Mesendoderm (in vitro differentiated cells): Measurements from ENCODE around the gene RPS6KA2.

Source experiments
- DNase-seq: peaks from one replicate; pipeline ENCODE4 v3.0.0; 2013
- H2AK5ac ChIP-seq: 2 replicates; pipeline ENCODE4 v1.6.1; 2013; ENCODE audit warnings: low read length, inconsistent platforms
- H2BK120ac ChIP-seq: 2 replicates; pipeline ENCODE4 v1.6.1; 2013; ENCODE audit warnings: low read depth, mild to moderate bottlenecking, low read length, moderate library complexity, mixed read lengths
- H2BK15ac ChIP-seq: replicated peaks from 2 replicates; pipeline ENCODE4 v1.6.1; 2013; ENCODE audit warnings: low read depth, mild to moderate bottlenecking, moderate library complexity
- H2BK5ac ChIP-seq: 2 replicates; pipeline ENCODE4 v1.6.1; 2013; ENCODE audit warnings: low read length, inconsistent platforms
- H3K18ac ChIP-seq: 2 replicates; pipeline ENCODE4 v1.6.1; 2013; ENCODE audit warnings: mild to moderate bottlenecking, low read length, mixed read lengths
- H3K23ac ChIP-seq: one replicate; pipeline ENCODE4 v1.6.1; 2013; ENCODE audit warnings: low read length
- H3K27ac ChIP-seq: 2 replicates; pipeline ENCODE4 v1.5.1; 2013; ENCODE audit warnings: low read depth, mild to moderate bottlenecking, inconsistent platforms, low read length, moderate library complexity
- H3K27me3 ChIP-seq: 2 replicates; pipeline ENCODE4 v1.6.1; 2013; ENCODE audit warnings: low read length, control low read depth, mild to moderate bottlenecking, inconsistent platforms; ENCODE audit not compliant: insufficient read depth, poor library complexity
- H3K36me3 ChIP-seq: 2 replicates; pipeline ENCODE4 v1.6.1; 2013; ENCODE audit warnings: low read length, inconsistent platforms; ENCODE audit not compliant: control insufficient read depth, insufficient read depth
- H3K4ac ChIP-seq: one replicate; pipeline ENCODE4 v1.6.1; 2013; ENCODE audit warnings: low read depth, mild to moderate bottlenecking, low read length, moderate library complexity
- H3K4me1 ChIP-seq: 2 replicates; pipeline ENCODE4 v1.6.1; 2013; ENCODE audit warnings: low read depth, low read length, inconsistent platforms; ENCODE audit not compliant: control insufficient read depth
- H3K4me2 ChIP-seq: 2 replicates; pipeline ENCODE4 v1.6.1; 2013; ENCODE audit warnings: low read length
- H3K4me3 ChIP-seq: 2 replicates; pipeline ENCODE4 v1.5.1; 2013; ENCODE audit warnings: mild to moderate bottlenecking, low read length
- H3K56ac ChIP-seq: one replicate; pipeline ENCODE4 v1.6.1; 2013; ENCODE audit warnings: low read length
- H3K79me1 ChIP-seq: 2 replicates; pipeline ENCODE4 v1.6.1; 2013; ENCODE audit warnings: low read length, inconsistent platforms
- H3K79me2 ChIP-seq: 2 replicates; pipeline ENCODE4 v1.6.1; 2013; ENCODE audit warnings: mild to moderate bottlenecking, low read length; ENCODE audit not compliant: control insufficient read depth, insufficient read depth
- H3K9ac ChIP-seq: 2 replicates; pipeline ENCODE4 v1.6.1; 2013; ENCODE audit warnings: low read length, inconsistent platforms
- H4K5ac ChIP-seq: one replicate; pipeline ENCODE4 v1.6.1; 2013; ENCODE audit warnings: low read length
- H4K8ac ChIP-seq: one replicate; pipeline ENCODE4 v1.6.1; 2013; ENCODE audit warnings: low read depth, mild to moderate bottlenecking, control low read depth, low read length, moderate library complexity
- WGBS: extraction: QIAGEN DNeasy Blood & Tissue Kit; methylation state at CpG from one replicate; pipeline ENCODE4 v1.1.7; 2013; ENCODE audit warnings: low lambda C conversion rate, missing lambda C conversion rate; ENCODE audit not compliant: insufficient coverage; ENCODE audit errors: extremely low coverage; 5-methylcytosine and 5-hydroxymethylcytosine counted together

Gene RPS6KA2

DNA sequence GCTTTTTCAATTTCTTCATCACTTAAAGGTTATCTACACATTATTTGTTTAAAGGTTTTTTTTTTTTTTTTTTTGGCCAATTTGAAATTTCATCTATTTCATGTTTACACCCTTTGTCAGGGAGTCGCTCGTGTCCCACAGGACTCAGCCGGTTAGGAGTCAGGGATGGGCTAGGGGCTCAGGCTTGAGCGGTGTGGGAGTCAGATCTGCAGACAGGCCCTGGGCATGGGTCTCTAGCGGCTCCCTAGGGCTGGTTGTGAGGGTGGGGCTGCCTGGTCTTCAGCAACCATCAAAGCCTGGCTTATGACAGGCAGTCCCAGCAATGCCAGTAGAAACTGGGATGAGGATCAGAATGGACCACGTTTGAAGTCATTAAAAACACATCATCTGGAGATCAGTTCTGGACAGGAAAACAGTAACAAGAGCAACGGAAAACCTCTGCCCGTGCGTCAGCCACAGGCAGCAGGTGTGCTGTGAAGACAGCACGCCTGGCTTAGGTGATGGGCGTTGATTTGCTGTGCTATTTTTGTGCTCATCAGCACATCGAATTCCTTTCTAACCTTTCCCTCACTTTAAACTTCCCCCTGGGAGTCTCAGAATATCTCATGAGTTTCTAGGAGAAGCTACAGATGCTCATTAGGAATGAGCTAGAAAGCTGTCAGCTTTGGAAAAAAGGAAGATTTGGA is 153.0 kb downstream of the RPS6KA2 start:
- Histone ChIP-seq H2BK15ac (no peak overlapping the region), H2AK5ac (no peak overlapping the region), H2BK120ac (no peak overlapping the region), H4K5ac (no peak overlapping the region), H3K18ac (no peak overlapping the region), H3K4me2 (no peak overlapping the region), H3K56ac (no peak overlapping the region), H3K4ac (no peak overlapping the region), H3K79me1 (no peaks in the 10 kb centered on the region), H3K27me3 (no peaks in the 10 kb centered on the region), H3K79me2 (no peaks in the 10 kb centered on the region), H3K4me3 (no peak overlapping the region), H2BK5ac (no peak overlapping the region), H3K36me3 (no peaks in the 10 kb centered on the region), H3K23ac (no peak overlapping the region), H4K8ac (no peak overlapping the region), H3K27ac (no peak overlapping the region), H3K4me1 (no peaks in the 10 kb centered on the region), H3K9ac (no peak overlapping the region)
- DNase-seq = no peak
- WGBS = no CpG with 5 or more reads among the region's 12 CpGs

DNA sequence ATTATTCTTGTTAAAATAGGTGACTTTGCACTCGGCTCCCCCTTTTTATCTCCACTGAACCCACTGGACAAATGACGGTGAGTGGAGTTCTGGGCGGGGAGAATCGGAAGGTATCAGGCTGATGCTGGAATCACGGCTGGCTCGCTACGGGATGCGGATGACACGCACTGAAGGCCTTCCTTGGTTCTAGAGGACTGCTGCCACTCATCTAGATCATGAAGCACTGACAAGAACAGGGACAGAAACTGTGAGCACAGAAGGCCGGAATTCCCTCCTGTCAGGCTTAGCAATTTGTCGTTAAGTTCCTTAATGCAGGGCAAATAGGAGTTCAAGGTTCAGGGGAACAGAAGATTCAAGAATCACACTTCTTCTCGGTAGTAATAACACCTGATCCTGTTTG is 154.4 kb downstream of the RPS6KA2 start:
- H2BK15ac ChIP-seq = no peak overlapping the region
- no peaks in the 10 kb centered on the region for H3K79me2 ChIP-seq
- no peak overlapping the region for H2BK120ac ChIP-seq
- no peak for DNase-seq
- no peaks in the 10 kb centered on the region for H3K36me3 ChIP-seq
- no peaks in the 10 kb centered on the region for H3K27me3 ChIP-seq
- no peak overlapping the region for H4K8ac ChIP-seq
- no peak overlapping the region for H3K18ac ChIP-seq
- WGBS = no CpG with 5 or more reads among the region's 12 CpGs
- no peak overlapping the region for H3K4me2 ChIP-seq
- no peak overlapping the region for H3K27ac ChIP-seq
- H3K23ac ChIP-seq = no peak overlapping the region
- H4K5ac ChIP-seq = no peak overlapping the region
- no peak overlapping the region for H3K4ac ChIP-seq
- H3K4me3 ChIP-seq = no peak overlapping the region
- H2BK5ac ChIP-seq = no peak overlapping the region
- no peak overlapping the region for H2AK5ac ChIP-seq
- no peaks in the 10 kb centered on the region for H3K4me1 ChIP-seq
- H3K79me1 ChIP-seq = no peaks in the 10 kb centered on the region
- H3K56ac ChIP-seq = no peak overlapping the region
- H3K9ac ChIP-seq = no peak overlapping the region

DNA sequence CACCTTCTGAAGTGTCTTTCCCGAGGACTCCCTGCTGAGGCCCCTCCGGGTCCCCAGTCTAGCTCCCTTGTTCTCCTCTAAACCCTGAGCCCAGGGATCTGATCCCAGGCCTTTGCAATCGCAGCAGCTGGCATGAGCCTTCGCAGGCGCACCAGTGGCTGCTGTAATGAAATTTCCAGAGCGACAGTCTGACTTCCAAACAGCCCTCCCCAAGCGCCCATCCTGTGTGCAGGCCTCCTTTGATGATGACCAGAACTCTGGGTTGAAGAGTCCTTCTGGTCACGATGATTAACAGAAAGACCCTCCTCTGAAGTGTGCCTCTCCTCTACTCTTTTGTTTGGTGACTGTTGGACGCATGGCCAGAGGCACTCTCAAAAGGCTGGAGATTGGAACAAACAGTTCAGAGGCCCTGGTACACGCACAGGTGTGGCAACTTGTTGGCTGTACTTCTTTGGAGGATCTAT is 155.2 kb downstream of the RPS6KA2 start:
- H3K27ac ChIP-seq = no peak overlapping the region
- no peak overlapping the region for H2BK120ac ChIP-seq
- H3K18ac ChIP-seq = no peak overlapping the region
- no peak overlapping the region for H3K23ac ChIP-seq
- no peaks in the 10 kb centered on the region for H3K79me2 ChIP-seq
- H3K79me1 ChIP-seq = no peaks in the 10 kb centered on the region
- no peaks in the 10 kb centered on the region for H3K27me3 ChIP-seq
- H3K9ac ChIP-seq = no peak overlapping the region
- no peak overlapping the region for H4K5ac ChIP-seq
- no peaks in the 10 kb centered on the region for H3K4me1 ChIP-seq
- no peaks in the 10 kb centered on the region for H3K36me3 ChIP-seq
- no peak overlapping the region for H3K4me3 ChIP-seq
- no peak overlapping the region for H2BK15ac ChIP-seq
- no peak overlapping the region for H3K4ac ChIP-seq
- H3K4me2 ChIP-seq = no peak overlapping the region
- H3K56ac ChIP-seq = no peak overlapping the region
- no peak overlapping the region for H2AK5ac ChIP-seq
- WGBS = no CpG with 5 or more reads among the region's 10 CpGs
- H4K8ac ChIP-seq = no peak overlapping the region
- no peak overlapping the region for H2BK5ac ChIP-seq
- DNase-seq = no peak

DNA sequence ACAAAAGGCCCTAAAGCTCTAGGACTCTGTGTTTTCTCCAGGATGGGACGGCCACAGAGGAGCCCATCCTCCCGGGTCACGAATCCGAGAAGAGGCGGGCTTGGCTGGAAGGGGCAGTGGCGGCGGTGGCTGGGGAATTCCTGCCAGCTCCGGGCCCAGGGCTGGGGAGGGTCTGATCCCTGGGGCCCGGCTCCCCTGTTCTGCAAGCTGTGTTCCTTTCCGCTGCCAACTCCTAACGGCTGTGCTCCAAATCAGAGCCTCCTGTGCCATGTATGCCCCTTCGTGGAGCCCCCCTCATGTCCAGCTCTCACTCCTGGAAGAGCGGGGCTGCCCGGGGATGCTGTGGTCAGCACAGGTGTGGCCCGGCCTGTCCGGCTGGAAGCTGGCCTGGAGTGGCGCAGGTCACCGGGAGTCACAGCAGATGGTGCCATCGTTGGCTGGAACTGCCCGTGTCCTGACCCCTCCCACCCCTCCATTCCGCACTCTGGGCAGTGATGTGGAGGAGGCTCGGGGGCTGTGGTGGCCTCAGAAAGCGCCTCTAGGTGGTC is 156.1 kb downstream of the RPS6KA2 start:
- Histone ChIP-seq H3K36me3 (no peaks in the 10 kb centered on the region), H3K4me2 (no peak overlapping the region), H3K18ac (no peak overlapping the region), H3K4me1 (no peaks in the 10 kb centered on the region), H3K23ac (no peak overlapping the region), H3K27me3 (no peaks in the 10 kb centered on the region), H3K56ac (no peak overlapping the region), H2BK5ac (no peak overlapping the region), H4K5ac (no peak overlapping the region), H4K8ac (no peak overlapping the region), H3K9ac (no peak overlapping the region), H3K4ac (no peak overlapping the region), H2AK5ac (no peak overlapping the region), H3K79me1 (no peaks in the 10 kb centered on the region), H2BK120ac (no peak overlapping the region), H3K79me2 (no peaks in the 10 kb centered on the region), H3K4me3 (no peak overlapping the region), H2BK15ac (no peak overlapping the region), H3K27ac (no peak overlapping the region)
- WGBS = no CpG with 5 or more reads among the region's 23 CpGs
- no peak for DNase-seq

DNA sequence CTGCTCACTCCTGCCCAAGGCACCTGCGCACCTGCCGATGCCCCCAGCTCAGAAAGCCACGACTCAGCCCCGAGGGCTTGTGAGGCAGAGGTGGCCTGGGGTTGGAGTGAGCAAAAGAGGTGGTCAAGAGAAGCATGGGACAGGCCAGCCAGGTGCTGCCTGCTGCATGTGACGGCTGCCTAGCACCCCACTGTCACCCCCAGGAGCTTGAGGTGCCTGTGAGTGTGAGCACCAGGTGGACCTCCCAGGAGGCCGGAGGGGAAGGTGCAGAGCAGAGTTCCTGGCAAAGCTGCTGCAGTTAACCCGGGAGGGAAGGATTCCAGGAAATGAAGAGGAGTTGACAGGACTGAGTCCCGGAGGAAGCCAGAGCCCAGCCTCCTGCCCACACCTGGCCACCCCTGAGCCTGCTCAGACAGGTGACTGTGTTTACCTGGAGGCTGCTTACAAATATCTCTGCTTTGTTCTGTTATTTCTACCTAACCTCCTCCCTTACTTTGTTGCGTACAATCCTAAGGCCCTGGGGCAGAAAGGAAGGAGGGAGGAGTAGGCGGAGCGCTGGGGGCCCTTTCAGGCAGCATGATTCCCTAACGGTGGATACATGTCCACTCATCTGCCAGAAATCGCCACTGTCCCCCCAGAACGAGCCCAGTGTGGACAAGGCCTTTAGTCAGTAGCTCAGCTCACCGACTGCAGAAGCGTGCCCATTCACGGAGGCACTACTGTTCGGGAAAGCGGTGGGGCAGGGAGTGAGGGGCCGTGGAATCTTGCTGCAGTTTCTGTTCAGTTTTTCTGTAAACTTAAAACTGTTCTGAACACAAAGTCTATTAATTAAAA is 156.8 kb downstream of the RPS6KA2 start:
- WGBS = no CpG with 5 or more reads among the region's 20 CpGs

More for the DNA sequence above, 156.8 kb downstream of the RPS6KA2 start:
- Histone ChIP-seq H3K79me2 (no peaks in the 10 kb centered on the region), H3K56ac (no peak overlapping the region), H2BK15ac (no peak overlapping the region), H3K27me3 (no peaks in the 10 kb centered on the region), H2BK120ac (no peak overlapping the region), H3K4ac (no peak overlapping the region), H3K79me1 (no peaks in the 10 kb centered on the region), H2AK5ac (no peak overlapping the region), H3K4me2 (no peak overlapping the region), H3K4me3 (no peak overlapping the region), H3K4me1 (no peaks in the 10 kb centered on the region), H3K23ac (no peak overlapping the region), H2BK5ac (no peak overlapping the region), H3K36me3 (no peaks in the 10 kb centered on the region), H3K27ac (no peak overlapping the region), H4K8ac (no peak overlapping the region), H4K5ac (no peak overlapping the region), H3K18ac (no peak overlapping the region), H3K9ac (no peak overlapping the region)
- no peak for DNase-seq
